Measurements from ENCODE around the gene PIBF1. TPM values are rescaled to one million over a fixed set of nuclear protein-coding genes. Genes with fewer than 3 reads are reported as not detected.

PIBF1 gene
- total RNA-seq, 2 donors from 2014 or later = 11.5 to 18.3 TPM

DNA sequence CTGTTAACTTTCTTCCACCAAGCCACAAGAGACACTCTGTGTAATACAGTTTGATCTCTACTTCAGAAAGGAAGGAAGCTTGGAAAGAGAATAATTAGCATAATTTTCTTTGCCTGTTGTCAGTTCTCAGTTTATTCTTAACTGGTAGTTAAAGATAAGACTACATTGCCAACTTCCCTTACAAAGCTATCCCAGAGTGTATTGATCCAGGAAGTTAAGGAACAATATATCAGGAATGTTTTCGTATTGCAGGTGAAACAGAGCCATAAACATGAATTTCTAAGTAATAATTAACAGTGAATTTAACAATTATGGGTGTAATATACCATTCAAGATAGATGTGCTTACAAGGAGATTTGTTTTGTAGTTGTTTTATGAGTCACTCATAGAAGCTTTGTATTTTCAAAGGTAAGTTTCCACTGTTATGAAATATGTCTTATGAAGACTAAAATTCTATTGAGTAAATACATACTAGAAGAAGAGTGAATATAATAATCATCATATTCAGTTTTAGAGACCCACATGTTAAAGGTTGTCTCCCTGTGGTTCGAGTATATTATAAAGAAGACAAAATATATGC is 188.5 kb downstream of the PIBF1 start:
- H3K36me3 ChIP-seq = no peaks in the 10 kb centered on the region
- ATAC-seq (ENCODE audit: insufficient number of reproducible peaks, low FRiP score, low read depth) = no peak
- no peak for DNase-seq (ENCODE audit: low spot score)
- no peak overlapping the region for H3K4me3 ChIP-seq
- no peaks in the 10 kb centered on the region for H3K27me3 ChIP-seq (replicated peaks; ENCODE audit: insufficient read depth)
- H3K4me1 ChIP-seq (ENCODE audit: control insufficient read depth in 1 of 2, low read depth in 2 of 2) = no peaks in the 10 kb centered on the region
- TF ChIP-seq, protein P1, sequence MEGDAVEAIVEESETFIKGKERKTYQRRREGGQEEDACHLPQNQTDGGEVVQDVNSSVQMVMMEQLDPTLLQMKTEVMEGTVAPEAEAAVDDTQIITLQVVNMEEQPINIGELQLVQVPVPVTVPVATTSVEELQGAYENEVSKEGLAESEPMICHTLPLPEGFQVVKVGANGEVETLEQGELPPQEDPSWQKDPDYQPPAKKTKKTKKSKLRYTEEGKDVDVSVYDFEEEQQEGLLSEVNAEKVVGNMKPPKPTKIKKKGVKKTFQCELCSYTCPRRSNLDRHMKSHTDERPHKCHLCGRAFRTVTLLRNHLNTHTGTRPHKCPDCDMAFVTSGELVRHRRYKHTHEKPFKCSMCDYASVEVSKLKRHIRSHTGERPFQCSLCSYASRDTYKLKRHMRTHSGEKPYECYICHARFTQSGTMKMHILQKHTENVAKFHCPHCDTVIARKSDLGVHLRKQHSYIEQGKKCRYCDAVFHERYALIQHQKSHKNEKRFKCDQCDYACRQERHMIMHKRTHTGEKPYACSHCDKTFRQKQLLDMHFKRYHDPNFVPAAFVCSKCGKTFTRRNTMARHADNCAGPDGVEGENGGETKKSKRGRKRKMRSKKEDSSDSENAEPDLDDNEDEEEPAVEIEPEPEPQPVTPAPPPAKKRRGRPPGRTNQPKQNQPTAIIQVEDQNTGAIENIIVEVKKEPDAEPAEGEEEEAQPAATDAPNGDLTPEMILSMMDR (IDR thresholded peaks at IDR 0.05) = no peak
- no peak overlapping the region for H3K27ac ChIP-seq
- no peaks in the 10 kb centered on the region for H3K9me3 ChIP-seq

DNA sequence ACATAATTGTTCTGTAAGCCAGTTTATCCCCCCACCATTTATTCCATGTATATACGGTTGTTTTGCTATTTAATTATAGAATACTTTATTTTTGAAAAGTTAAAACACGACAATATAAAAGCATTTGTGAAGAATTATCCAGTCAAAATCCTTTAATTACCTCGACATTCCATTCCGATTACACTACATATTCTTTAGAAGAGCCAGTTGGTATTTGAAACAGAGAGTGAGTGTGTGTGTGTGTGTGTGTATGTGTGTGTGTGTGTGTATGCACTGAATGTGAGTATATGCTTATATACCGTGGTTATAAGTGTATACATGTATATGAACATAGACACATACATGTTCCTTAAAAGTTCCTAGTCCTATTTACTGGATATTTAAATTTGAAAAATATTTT is 189.0 kb downstream of the PIBF1 start:
- Histone ChIP-seq H3K9me3 (no peaks in the 10 kb centered on the region), H3K27ac (no peak overlapping the region), H3K36me3 (no peaks in the 10 kb centered on the region), H3K4me1 (ENCODE audit: control insufficient read depth in 1 of 2, low read depth in 2 of 2) (no peaks in the 10 kb centered on the region), H3K27me3 (replicated peaks; ENCODE audit: insufficient read depth) (no peaks in the 10 kb centered on the region), H3K4me3 (no peak overlapping the region)
- DNase-seq (ENCODE audit: low spot score) (no peak), ATAC-seq (ENCODE audit: insufficient number of reproducible peaks, low FRiP score, low read depth) (no peak)
- TF ChIP-seq, protein P1 (IDR thresholded peaks at IDR 0.05) = no peak

DNA sequence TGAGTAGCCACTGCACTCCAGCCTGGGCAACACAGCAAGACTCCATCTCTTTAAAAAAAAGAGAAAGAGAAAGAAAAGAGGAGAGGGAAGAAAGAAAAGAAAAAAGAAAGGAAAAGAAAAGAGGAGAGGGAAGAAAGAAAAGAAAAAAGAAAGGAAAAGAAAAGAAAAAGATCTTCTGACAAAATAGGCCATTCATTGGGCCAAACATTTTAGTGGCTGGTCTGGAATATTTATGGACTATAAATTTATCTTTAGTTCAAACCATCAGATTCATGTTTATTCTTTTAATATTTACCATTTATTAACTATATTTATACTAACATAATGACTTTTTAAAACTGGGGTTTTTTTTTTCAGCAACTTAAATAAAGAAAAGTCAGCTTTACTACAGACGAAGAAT is 191.3 kb downstream of the PIBF1 start:
- DNase-seq (ENCODE audit: low spot score) = no peak
- TF ChIP-seq, protein P1 (IDR thresholded peaks at IDR 0.05) = no peak
- H3K4me1 ChIP-seq (ENCODE audit: control insufficient read depth in 1 of 2, low read depth in 2 of 2) = no peaks in the 10 kb centered on the region
- peaks cover 2% of the 10 kb centered on the region for H3K36me3 ChIP-seq
- no peak overlapping the region for H3K27ac ChIP-seq
- ATAC-seq (ENCODE audit: insufficient number of reproducible peaks, low FRiP score, low read depth) = no peak
- no peak overlapping the region for H3K4me3 ChIP-seq
- H3K9me3 ChIP-seq = no peaks in the 10 kb centered on the region
- no peaks in the 10 kb centered on the region for H3K27me3 ChIP-seq (replicated peaks; ENCODE audit: insufficient read depth)

DNA sequence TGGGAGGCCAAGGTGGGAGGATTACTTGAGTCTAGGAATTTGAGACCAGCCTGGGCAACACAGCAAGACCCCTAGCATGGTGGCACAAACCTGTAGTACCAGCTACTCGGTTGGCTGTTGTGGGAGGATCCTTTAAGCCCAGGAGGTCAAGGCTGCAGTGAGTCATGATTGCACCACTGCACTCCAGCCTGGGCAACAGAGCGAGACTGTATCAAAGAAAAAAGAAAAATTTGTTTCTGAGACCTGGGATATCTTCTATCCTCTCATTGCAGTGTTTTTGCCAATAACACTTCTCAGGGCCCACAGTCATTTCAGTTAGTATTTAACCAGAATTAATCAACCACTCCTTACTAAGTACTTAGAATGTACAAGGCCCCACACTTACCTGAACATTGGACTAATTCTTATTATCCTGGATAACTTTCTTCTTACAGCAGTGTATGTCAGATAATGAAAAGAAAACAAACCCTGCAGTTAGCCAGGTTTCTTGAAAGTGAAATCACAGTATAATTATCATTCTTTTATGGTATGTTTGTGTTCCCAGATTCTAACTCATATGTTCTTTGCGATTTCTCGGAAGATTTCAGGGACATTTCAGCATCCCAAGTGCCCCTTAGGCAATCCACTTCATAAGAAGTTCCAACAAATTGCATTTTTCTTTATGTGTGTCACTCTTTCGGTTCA is 201.3 kb downstream of the PIBF1 start:
- no peaks in the 10 kb centered on the region for H3K36me3 ChIP-seq
- no peaks in the 10 kb centered on the region for H3K27me3 ChIP-seq (replicated peaks; ENCODE audit: insufficient read depth)
- H3K27ac ChIP-seq = no peak overlapping the region
- TF ChIP-seq, protein P1 (IDR thresholded peaks at IDR 0.05) = no peak
- ATAC-seq (ENCODE audit: insufficient number of reproducible peaks, low FRiP score, low read depth) = no peak
- no peak overlapping the region for H3K4me3 ChIP-seq
- no peaks in the 10 kb centered on the region for H3K9me3 ChIP-seq
- DNase-seq (ENCODE audit: low spot score) = no peak
- no peaks in the 10 kb centered on the region for H3K4me1 ChIP-seq (ENCODE audit: control insufficient read depth in 1 of 2, low read depth in 2 of 2)

DNA sequence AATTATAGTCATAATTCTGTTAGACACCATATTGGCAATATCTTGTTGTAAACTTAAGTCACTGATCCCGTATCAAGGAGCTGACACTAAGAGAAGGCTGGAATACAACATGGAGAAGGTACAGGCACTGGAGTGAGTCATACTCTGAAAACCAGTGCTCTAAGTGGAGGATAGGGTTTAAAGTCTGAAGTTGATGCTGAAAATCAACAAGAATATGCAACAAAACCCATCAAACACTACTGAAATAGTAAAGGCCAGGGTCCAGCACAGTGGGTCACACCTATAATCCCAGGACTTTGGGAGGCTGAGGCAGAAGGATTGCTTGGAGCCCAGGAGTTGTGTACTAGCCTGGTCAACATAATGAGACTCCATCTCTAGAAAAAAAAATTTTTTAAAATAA is 203.7 kb downstream of the PIBF1 start:
- TF ChIP-seq, protein P1 (IDR thresholded peaks at IDR 0.05) = no peak
- no peak for ATAC-seq (ENCODE audit: insufficient number of reproducible peaks, low FRiP score, low read depth)
- Histone ChIP-seq H3K4me3 (no peak overlapping the region), H3K27ac (no peak overlapping the region), H3K4me1 (ENCODE audit: control insufficient read depth in 1 of 2, low read depth in 2 of 2) (no peaks in the 10 kb centered on the region), H3K36me3 (no peaks in the 10 kb centered on the region), H3K27me3 (replicated peaks; ENCODE audit: insufficient read depth) (no peaks in the 10 kb centered on the region), H3K9me3 (no peaks in the 10 kb centered on the region)
- DNase-seq (ENCODE audit: low spot score) = no peak

Data from thoracic aorta (tissue), 2 donors.